Stimulated activated CD8-positive, alpha-beta memory T cell treated with anti-CD3 and anti-CD28 coated beads, Interleukin-4, amount 100 ng/mL, for 4 hours (primary cell): ENCODE measurements around the gene PPIA.
"Not testable (repeated sequence)": the region's sequence is repeated elsewhere in the genome, so short reads cannot be mapped to it uniquely, and the experiment has no call there.

Experiments
- DNase-seq, 2 donors: peaks; one replicate each; pipeline ENCODE4 v3.0.0-alpha.2; 2020; ENCODE audit warnings: low read depth in 2 of 2, low spot score in 1 of 2

The PPIA gene

DNA sequence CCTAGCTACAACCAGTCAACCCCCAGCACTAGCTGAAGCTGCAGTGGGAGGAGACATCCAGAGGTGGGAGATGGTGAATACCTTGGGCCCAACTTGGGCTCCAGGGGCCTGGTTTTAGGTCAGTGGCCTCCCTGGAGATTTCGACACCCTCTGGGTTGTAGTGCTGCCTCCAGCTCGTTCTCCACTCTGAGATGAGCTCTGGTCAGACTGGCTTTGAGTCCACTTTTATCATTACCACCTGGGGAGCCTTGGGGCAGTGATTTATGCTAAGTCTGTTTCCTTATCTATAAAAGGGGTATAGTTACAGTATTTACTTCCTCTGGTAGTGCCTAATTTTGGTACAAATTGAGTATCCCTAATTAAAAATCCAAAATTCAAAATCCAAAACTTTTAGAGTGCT lies 22.8 kb downstream of the PPIA start:
- no peak for DNase-seq

- DNase-seq, result no peak
Measured at GRCh38 chr7:44823255-44823781, 26.8 kb downstream of the PPIA start.

DNA sequence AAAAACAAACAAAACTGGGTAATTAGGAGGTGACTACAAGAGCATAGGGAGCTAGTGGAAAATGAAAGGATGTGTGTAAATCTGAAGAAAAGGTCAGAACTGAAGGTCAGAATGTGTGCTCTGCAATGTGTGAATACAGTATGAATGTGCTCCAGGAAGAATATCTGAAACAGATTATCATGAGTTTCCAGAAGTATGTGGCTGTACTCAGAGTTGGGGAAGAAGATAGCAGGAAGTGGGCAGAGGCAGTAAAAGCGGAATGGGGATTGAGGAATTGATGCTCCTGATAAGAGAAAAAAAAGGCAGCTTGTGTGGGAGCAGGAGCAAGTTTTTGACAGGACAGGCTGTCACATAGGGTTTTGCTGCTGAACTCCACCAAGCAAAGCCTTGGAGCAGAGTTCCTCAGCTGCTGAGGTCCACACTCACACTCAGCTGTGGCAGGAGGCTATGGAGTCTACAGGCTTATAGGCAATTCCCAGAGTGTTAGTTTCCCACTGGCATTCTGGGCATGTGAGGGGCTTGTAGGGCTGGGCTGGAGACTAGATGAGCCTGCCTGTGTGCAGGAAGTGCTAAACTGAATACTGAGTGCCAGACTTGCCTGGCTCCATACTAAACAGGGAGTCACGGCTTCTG lies 28.5 kb downstream of the PPIA start:
- DNase-seq, result no peak

GRCh38 chr7:44827567-44827966 lies 31.1 kb downstream of the PPIA start:
- DNase-seq, result no peak

DNA sequence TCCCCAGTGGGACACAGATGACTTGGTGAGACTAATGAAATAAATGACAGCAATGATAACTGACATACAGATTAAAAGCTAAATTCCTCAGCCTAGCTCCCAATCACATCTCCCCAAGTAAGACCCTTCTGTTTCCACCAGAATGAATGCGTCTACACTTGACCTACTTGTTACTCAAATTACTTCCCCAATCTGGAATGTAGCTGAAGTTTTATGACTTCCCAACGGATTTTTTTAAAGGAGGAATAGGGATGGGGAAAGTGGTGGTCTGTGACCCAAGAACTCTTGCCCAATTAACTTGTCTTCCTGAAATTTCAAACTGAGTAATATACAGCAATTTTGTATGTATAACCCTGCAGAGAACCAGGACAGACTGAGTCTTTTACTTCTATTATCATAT lies 42.3 kb downstream of the PPIA start:
- no peak for DNase-seq

- DNase-seq, result not testable (repeated sequence)
Measured at GRCh38 chr7:44842675-44843074, 46.2 kb downstream of the PPIA start.

- not testable (repeated sequence) for DNase-seq
Measured at GRCh38 chr7:44843440-44843839, 47.0 kb downstream of the PPIA start.

GRCh38 chr7:44845451-44845850 lies 49.0 kb downstream of the PPIA start:
- DNase-seq, result no peak

GRCh38 chr7:44846390-44846789 lies 49.9 kb downstream of the PPIA start:
- not testable (repeated sequence) for DNase-seq

DNA sequence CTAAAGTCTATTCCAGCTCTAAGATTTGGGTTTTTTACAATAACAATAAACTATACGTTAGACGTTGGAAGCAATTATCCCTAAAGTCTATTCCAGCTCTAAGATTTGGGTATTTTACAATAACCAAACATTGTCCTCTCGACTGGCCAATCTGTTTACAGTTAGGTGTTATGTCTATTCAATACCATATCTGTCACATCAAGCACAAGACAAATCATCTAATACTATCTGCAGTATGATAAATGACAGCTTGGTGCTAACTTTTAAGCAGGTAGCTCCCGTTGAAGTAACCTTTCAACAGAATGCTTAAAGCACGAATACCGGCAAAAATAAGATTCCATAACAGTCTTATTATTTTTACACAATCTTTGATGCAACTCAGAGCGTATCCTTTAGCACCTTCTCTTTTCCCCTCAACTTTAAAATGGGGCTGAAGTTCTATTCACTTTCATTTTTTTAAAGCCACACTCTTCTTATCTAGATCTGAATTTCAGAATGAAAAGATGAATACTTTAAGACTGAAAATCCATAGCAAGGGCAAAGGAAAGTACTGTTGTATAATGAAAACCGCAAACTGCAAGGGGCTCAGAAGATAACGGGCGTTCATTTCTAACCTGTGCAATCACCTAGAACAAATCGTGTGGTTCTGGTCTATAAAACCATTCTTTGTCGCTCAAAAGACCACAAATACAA lies 50.5 kb downstream of the PPIA start:
- DNase-seq, result no peak

GRCh38 chr7:44847509-44847919 lies 51.0 kb downstream of the PPIA start:
- peak; percentile 60 to 67 for DNase-seq

DNA sequence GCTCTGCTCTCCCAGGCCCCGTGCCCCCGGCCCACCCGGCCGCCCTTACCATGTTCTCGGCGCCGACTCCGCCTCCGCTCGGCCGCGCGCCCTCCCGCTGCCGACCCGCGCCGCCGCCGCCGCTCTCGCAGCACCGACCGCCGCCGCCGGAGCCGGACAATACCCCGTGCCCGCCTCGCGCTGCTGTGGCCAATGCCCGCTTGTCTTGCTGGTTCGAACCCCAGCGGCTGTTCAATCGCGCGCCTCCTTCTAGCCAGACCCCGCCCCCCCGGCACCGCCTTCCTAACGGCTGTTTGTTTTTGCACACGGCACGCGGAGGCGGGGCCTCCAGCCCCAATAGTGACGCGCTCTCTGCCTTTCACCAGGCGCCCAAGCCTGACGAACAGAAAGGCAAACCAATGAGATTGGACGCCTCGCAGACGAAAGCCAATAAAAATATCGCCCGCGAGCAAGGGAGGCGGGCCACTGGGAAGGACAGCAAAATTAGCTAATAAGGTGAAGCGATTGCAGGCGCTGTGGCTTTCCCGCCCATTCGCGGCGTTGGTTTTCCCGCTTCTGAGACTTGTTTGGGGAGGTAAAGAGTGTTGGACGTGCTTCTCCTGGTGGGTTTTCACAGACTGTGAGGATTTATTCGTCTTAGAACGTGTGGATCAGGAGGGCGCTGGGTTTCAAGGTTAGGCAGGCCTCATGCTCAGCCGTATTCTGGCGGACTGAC lies 51.6 kb downstream of the PPIA start, which contains the start of gene H2AZ2:
Gene H2AZ2, minus strand, starts transcription at position 168 of the 715 bp plus-strand sequence. Its CDS starts 116 bp downstream, at position 52.
- peak; percentile 99 to 100 for DNase-seq

- DNase-seq, result no peak
Measured at GRCh38 chr7:44849259-44849884, 52.9 kb downstream of the PPIA start.

GRCh38 chr7:44849885-44850544 lies 53.5 kb downstream of the PPIA start:
- no peak for DNase-seq

DNA sequence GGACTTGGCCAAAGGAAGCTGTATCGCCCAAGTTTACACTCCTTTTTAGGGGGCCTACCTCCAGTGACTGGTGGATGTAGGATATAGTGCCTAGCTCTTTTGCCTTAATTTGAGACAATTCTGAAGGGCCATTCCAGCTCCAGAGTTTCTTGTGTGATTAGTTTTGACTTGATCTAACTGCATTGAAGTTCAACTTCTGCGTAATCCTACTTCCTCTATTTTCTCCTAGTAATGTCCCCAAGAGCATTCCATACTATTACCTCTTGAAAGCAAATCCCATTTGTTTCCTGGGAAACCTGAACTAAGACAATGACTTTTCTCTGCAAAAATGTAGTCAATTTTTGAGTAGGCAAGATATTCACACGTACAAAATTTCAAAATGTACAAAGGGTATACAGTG lies 56.1 kb downstream of the PPIA start:
- no peak for DNase-seq
